Loucy (cell line): Measurements from ENCODE around the gene HES3.

ENCODE experiments used
- H2AFZ ChIP-seq: fragments of 200-600 bp; sonication (generic); 2 replicates; pipeline ENCODE4 v1.6.0; 2016; ENCODE audit warnings: antibody characterized with exemption, mild to moderate bottlenecking, low read length, moderate library complexity
- H3F3A ChIP-seq: fragments of 200-600 bp; 2 replicates; pipeline ENCODE4 v1.6.0; 2016; ENCODE audit warnings: antibody characterized with exemption, low read depth, mild to moderate bottlenecking
- H3K27me3 ChIP-seq: fragments of 200-600 bp; sonication (generic); 2 replicates; pipeline ENCODE4 v1.6.1; 2014; ENCODE audit warnings: low read length, mild to moderate bottlenecking; ENCODE audit not compliant: insufficient read depth, poor library complexity, severe bottlenecking
- H3K36me3 ChIP-seq: fragments of 200-600 bp; sonication (generic); 2 replicates; pipeline ENCODE4 v1.6.1; 2016; ENCODE audit warnings: low read length; ENCODE audit not compliant: insufficient read depth
- H3K4me1 ChIP-seq: fragments of 200-600 bp; sonication (generic); 2 replicates; pipeline ENCODE4 v1.5.1; 2014; ENCODE audit warnings: low read length, mild to moderate bottlenecking; ENCODE audit not compliant: insufficient read depth, poor library complexity, severe bottlenecking
- H3K4me2 ChIP-seq: fragments of 200-600 bp; sonication (generic); 2 replicates; pipeline ENCODE4 v1.6.0; 2014; ENCODE audit warnings: antibody characterized with exemption, low read length, low read depth, mild to moderate bottlenecking; ENCODE audit not compliant: poor library complexity, severe bottlenecking
- H3K4me3 ChIP-seq: fragments of 200-600 bp; sonication (generic); 2 replicates; pipeline ENCODE4 v1.5.1; 2014; ENCODE audit warnings: low read length, mild to moderate bottlenecking, mixed read lengths; ENCODE audit not compliant: poor library complexity, severe bottlenecking
- H3K79me2 ChIP-seq: fragments of 200-600 bp; sonication (generic); 2 replicates; pipeline ENCODE4 v1.6.1; 2014; ENCODE audit warnings: low read length; ENCODE audit not compliant: insufficient read depth
- H3K9ac ChIP-seq: fragments of 200-600 bp; sonication (generic); 2 replicates; pipeline ENCODE4 v1.6.0; 2014; ENCODE audit warnings: mild to moderate bottlenecking, low read depth, low read length, moderate library complexity; ENCODE audit not compliant: poor library complexity, severe bottlenecking
- H3K9me2 ChIP-seq: fragments of 200-600 bp; sonication (generic); replicated peaks from 2 replicates; pipeline ENCODE4 v1.6.1; 2016; ENCODE audit warnings: low read depth, low read length, mixed read lengths
- H3K9me3 ChIP-seq: fragments of 200-600 bp; sonication (generic); 2 replicates; pipeline ENCODE4 v1.6.1; 2014; ENCODE audit warnings: mild to moderate bottlenecking, antibody characterized with exemption, low read length, low read depth; ENCODE audit not compliant: insufficient read depth
- H4K20me1 ChIP-seq: fragments of 200-600 bp; sonication (generic); 2 replicates; pipeline ENCODE4 v1.6.0; 2014; ENCODE audit warnings: antibody characterized with exemption, low read length, mild to moderate bottlenecking; ENCODE audit not compliant: insufficient read depth, poor library complexity, severe bottlenecking
- CTCF ChIP-seq: fragments of 200-600 bp; sonication (generic); conservative IDR thresholded peaks from 2 replicates; pipeline ENCODE4 v1.5.1; 2014; ENCODE audit warnings: mild to moderate bottlenecking, antibody characterized with exemption, low read length
- EZH2phosphoT487 ChIP-seq: fragments of 200-600 bp; IDR thresholded peaks from 2 replicates; pipeline ENCODE4 v1.6.1; 2018; ENCODE audit warnings: antibody characterized with exemption, mild to moderate bottlenecking, moderate library complexity, borderline replicate concordance

Gene HES3

GRCh38 chr1:6271554-6271953 is 27.6 kb downstream of the HES3 start:
- H4K20me1 ChIP-seq = no peaks in the 10 kb centered on the region
- H3F3A ChIP-seq = no peaks in the 10 kb centered on the region
- H3K4me3 ChIP-seq = no peak overlapping the region
- H3K9me3 ChIP-seq = no peaks in the 10 kb centered on the region
- H3K36me3 ChIP-seq = no peaks in the 10 kb centered on the region
- no peak overlapping the region for H3K9ac ChIP-seq
- H3K9me2 ChIP-seq = no peaks in the 10 kb centered on the region
- H3K79me2 ChIP-seq = no peaks in the 10 kb centered on the region
- H3K4me1 ChIP-seq = peaks cover 9% of the 10 kb centered on the region
- TF ChIP-seq CTCF (no peak), EZH2phosphoT487 (no peak)
- no peaks in the 10 kb centered on the region for H3K27me3 ChIP-seq
- H2AFZ ChIP-seq = no peak overlapping the region
- no peak overlapping the region for H3K4me2 ChIP-seq

GRCh38 chr1:6272452-6272851 is 28.5 kb downstream of the HES3 start:
- Histone ChIP-seq H3K9ac (no peak overlapping the region), H3K9me3 (no peaks in the 10 kb centered on the region), H3K9me2 (no peaks in the 10 kb centered on the region), H3K4me1 (peaks cover 9% of the 10 kb centered on the region), H4K20me1 (no peaks in the 10 kb centered on the region), H3K79me2 (no peaks in the 10 kb centered on the region), H2AFZ (no peak overlapping the region), H3K4me3 (no peak overlapping the region), H3K4me2 (no peak overlapping the region), H3F3A (no peaks in the 10 kb centered on the region), H3K36me3 (no peaks in the 10 kb centered on the region), H3K27me3 (no peaks in the 10 kb centered on the region)
- TF ChIP-seq EZH2phosphoT487 (no peak), CTCF (no peak)

GRCh38 chr1:6272868-6273267 is 28.9 kb downstream of the HES3 start:
- Histone ChIP-seq H3K4me1 (peaks cover 9% of the 10 kb centered on the region), H3K27me3 (no peaks in the 10 kb centered on the region), H3F3A (no peaks in the 10 kb centered on the region), H3K9me3 (no peaks in the 10 kb centered on the region), H3K79me2 (no peaks in the 10 kb centered on the region), H4K20me1 (no peaks in the 10 kb centered on the region), H3K9ac (no peak overlapping the region), H3K4me2 (no peak overlapping the region), H2AFZ (no peak overlapping the region), H3K9me2 (no peaks in the 10 kb centered on the region), H3K4me3 (no peak overlapping the region), H3K36me3 (no peaks in the 10 kb centered on the region)
- TF ChIP-seq CTCF (no peak), EZH2phosphoT487 (no peak)
